IPS DF 4.7 (cell line): Measurements from ENCODE around the gene HOXA5.

Source experiments
- DNase-seq: peaks from one replicate; pipeline ENCODE4 v3.0.0-alpha.2; 2013; ENCODE audit warnings: low spot score; ENCODE audit errors: extremely low read depth

The HOXA5 gene

GRCh38 chr7:27143023-27143949, at the start of gene HOXA5:
Gene HOXA5, minus strand, starts transcription at chr7:27143681. Its CDS starts 74 bp downstream, at chr7:27143607.
- DNase-seq, result no peak

GRCh38 chr7:27192546-27193334, 49.3 kb upstream of the HOXA5 start:
- DNase-seq, result no peak

GRCh38 chr7:27191833-27192545, 48.5 kb upstream of the HOXA5 start:
- no peak for DNase-seq

- DNase-seq, result no peak
Observed at GRCh38 chr7:27191161-27191731, 47.8 kb upstream of the HOXA5 start.

- DNase-seq, result no peak
Observed at GRCh38 chr7:27189997-27190748, 46.7 kb upstream of the HOXA5 start.

GRCh38 chr7:27189295-27189996, 46.0 kb upstream of the HOXA5 start:
- DNase-seq, result no peak

- no peak for DNase-seq
Observed at GRCh38 chr7:27188386-27189294, 45.2 kb upstream of the HOXA5 start.

GRCh38 chr7:27187475-27188385, 44.2 kb upstream of the HOXA5 start:
- no peak for DNase-seq

GRCh38 chr7:27186668-27187474, 43.4 kb upstream of the HOXA5 start:
- DNase-seq, result no peak

GRCh38 chr7:27185854-27186667, 42.6 kb upstream of the HOXA5 start:
- DNase-seq, result no peak

GRCh38 chr7:27185013-27185853, 41.8 kb upstream of the HOXA5 start, which contains the start of gene HOXA11:
Gene HOXA11, minus strand, starts transcription at chr7:27185232. Its CDS starts 88 bp downstream, at chr7:27185144.
- DNase-seq, result no peak

- DNase-seq, result no peak
Observed at GRCh38 chr7:27184337-27185012, 41.0 kb upstream of the HOXA5 start.

GRCh38 chr7:27183682-27184336, 40.3 kb upstream of the HOXA5 start:
- no peak for DNase-seq
